Measurements from ENCODE around the gene ESD. TPM values are rescaled to one million over a fixed set of nuclear protein-coding genes. Genes with fewer than 3 reads are reported as not detected.
"Not testable (repeated sequence)": the region's sequence is repeated elsewhere in the genome, so short reads cannot be mapped to it uniquely, and the experiment has no call there.

Gene ESD
- total RNA-seq, 1 donor from 2014 or later: 58.0 TPM

GRCh38 chr13:46817095-46817494 lies 20.1 kb upstream of the ESD start:
- no peak overlapping the region for H3K4me3 ChIP-seq
- TF ChIP-seq CTCF (IDR thresholded peaks at IDR 0.05): no peak
- intact Hi-C loops (cut with DNase I): no loop called here
- H3K4me1 ChIP-seq: no peaks in the 10 kb centered on the region
- no peak for DNase-seq (ENCODE audit: low spot score in 2 of 2)
- no peaks in the 10 kb centered on the region for H3K36me3 ChIP-seq
- peaks cover under 1 to 4% of the 10 kb centered on the region in 2 donors for H3K9me3 ChIP-seq
- no peaks in the 10 kb centered on the region for H3K27me3 ChIP-seq
- H3K27ac ChIP-seq: no peak overlapping the region

GRCh38 chr13:46816371-46816770 lies 19.4 kb upstream of the ESD start:
- Histone ChIP-seq H3K9me3 (peaks cover 5 to 11% of the 10 kb centered on the region in 2 donors), H3K27ac (no peak overlapping the region), H3K4me3 (no peak overlapping the region), H3K36me3 (no peaks in the 10 kb centered on the region), H3K4me1 (no peaks in the 10 kb centered on the region), H3K27me3 (no peaks in the 10 kb centered on the region)
- no peak for TF ChIP-seq CTCF (IDR thresholded peaks at IDR 0.05)
- intact Hi-C loops (cut with DNase I): no loop called here
- DNase-seq (ENCODE audit: low spot score in 2 of 2): no peak

GRCh38 chr13:46812301-46812797 lies 15.4 kb upstream of the ESD start:
- H3K4me3 ChIP-seq: no peak overlapping the region
- no peaks in the 10 kb centered on the region for H3K36me3 ChIP-seq
- no peaks in the 10 kb centered on the region for H3K27me3 ChIP-seq
- no peak for DNase-seq (ENCODE audit: low spot score in 2 of 2)
- TF ChIP-seq CTCF (IDR thresholded peaks at IDR 0.05): no peak
- intact Hi-C loops (cut with DNase I): no loop called here
- H3K4me1 ChIP-seq: no peaks in the 10 kb centered on the region
- no peak overlapping the region for H3K27ac ChIP-seq
- H3K9me3 ChIP-seq: peaks cover 5 to 12% of the 10 kb centered on the region in 2 donors

- no peaks in the 10 kb centered on the region for H3K27me3 ChIP-seq
Observed at GRCh38 chr13:46810440-46810839, 13.5 kb upstream of the ESD start.

GRCh38 chr13:46804921-46805320 lies 8.0 kb upstream of the ESD start:
- H3K27me3 ChIP-seq; H3K9me3 ChIP-seq; H3K4me3 ChIP-seq; H3K4me1 ChIP-seq; DNase-seq (ENCODE audit: low spot score in 2 of 2); H3K36me3 ChIP-seq; H3K27ac ChIP-seq; intact Hi-C loops (cut with DNase I): not testable (repeated sequence)

More at GRCh38 chr13:46810440-46810839, 13.5 kb upstream of the ESD start:
- no peak overlapping the region for H3K4me3 ChIP-seq
- intact Hi-C loops (cut with DNase I): no loop called here
- no peaks in the 10 kb centered on the region for H3K4me1 ChIP-seq
- no peak for DNase-seq (ENCODE audit: low spot score in 2 of 2)
- H3K36me3 ChIP-seq: no peaks in the 10 kb centered on the region
- peaks cover 5 to 12% of the 10 kb centered on the region in 2 donors for H3K9me3 ChIP-seq
- no peak overlapping the region for H3K27ac ChIP-seq
- no peak for TF ChIP-seq CTCF (IDR thresholded peaks at IDR 0.05)

- no peak overlapping the region for H3K4me3 ChIP-seq
- H3K4me1 ChIP-seq: peaks cover 0 to 2% of the 10 kb centered on the region in 2 donors
- DNase-seq (ENCODE audit: low spot score in 2 of 2): no peak
- no peak for TF ChIP-seq CTCF (IDR thresholded peaks at IDR 0.05)
- intact Hi-C loops (cut with DNase I): no loop called here
- H3K9me3 ChIP-seq: no peaks in the 10 kb centered on the region
- H3K36me3 ChIP-seq: no peaks in the 10 kb centered on the region
- H3K27me3 ChIP-seq: no peaks in the 10 kb centered on the region
- no peak overlapping the region for H3K27ac ChIP-seq
Observed at GRCh38 chr13:46804391-46804815, 7.4 kb upstream of the ESD start.
